ENCODE data around the gene LDB2.

Gene LDB2

DNA sequence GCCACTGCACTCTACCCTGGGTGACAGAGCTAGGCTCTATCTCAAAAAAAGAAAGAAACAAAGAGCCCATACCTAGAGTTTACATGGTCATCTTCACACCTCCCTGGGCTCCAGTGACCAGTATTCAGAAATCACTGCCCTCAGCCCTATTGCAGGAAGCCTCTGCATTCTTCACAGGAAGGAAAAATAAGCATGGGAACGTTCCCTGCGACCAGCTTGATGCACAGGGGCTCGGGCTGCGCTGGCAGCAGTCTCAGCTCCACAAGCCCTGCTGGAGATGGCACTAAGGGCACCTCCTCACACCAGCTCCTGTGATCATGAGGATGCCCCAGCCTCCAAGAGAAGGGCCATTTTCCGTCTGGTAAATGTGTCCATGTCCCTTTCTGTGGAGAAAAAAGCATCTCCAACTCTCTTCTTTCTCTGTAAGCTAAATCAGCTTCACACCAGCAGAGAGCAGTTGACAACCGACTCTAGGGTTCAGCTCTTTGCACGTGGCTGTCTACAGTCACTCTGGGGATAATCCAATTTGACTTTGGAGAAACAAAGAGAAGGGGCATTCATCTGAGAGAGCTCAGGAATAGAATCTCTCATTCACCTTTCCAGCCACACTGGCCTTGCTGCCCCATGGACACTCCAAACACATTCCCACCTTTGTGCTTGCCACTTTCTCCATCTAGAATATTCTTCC is 33.1 kb downstream of the LDB2 start:
- no peak overlapping the region for H3K27ac ChIP-seq (ENCODE audit: low read depth in 2 of 2, low read length in 2 of 2)
- no peaks in the 10 kb centered on the region for H3K36me3 ChIP-seq (ENCODE audit: control insufficient read depth in 2 of 2, insufficient read depth in 2 of 2, low read length in 2 of 2)
- H3K4me1 ChIP-seq (ENCODE audit: control insufficient read depth in 2 of 2, insufficient read depth in 2 of 2, low read length in 2 of 2) = no peaks in the 10 kb centered on the region
- no peak overlapping the region for H3K9ac ChIP-seq (ENCODE audit: low read depth in 1 of 2, low read length in 2 of 2)
- no peaks in the 10 kb centered on the region for H3K27me3 ChIP-seq (ENCODE audit: control insufficient read depth in 2 of 2, insufficient read depth in 2 of 2, low read length in 2 of 2)
- no peak overlapping the region for H3K4me3 ChIP-seq (ENCODE audit: low read length in 2 of 2)
- H3K9me3 ChIP-seq (ENCODE audit: control insufficient read depth in 2 of 2, low read length in 2 of 2) = no peaks in the 10 kb centered on the region

DNA sequence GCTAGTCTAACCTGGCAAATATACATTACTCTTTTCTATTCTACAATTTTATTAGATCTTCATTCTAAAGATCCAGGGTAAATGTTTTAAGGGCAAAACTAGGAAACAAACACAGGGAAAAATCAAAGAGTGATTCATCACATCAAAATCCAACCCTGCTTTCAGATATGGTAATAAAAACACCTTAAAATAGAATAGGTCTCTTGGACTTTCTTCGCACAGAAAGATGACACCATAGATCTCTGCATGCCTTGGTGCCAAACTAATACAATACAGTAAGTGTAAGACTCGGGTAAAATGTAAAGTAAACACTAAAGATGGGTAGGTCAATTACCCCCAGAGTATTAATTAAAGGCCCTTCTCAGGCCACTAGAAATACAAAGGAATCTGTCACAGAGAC is 34.2 kb downstream of the LDB2 start:
- Histone ChIP-seq H3K36me3 (ENCODE audit: control insufficient read depth in 2 of 2, insufficient read depth in 2 of 2, low read length in 2 of 2) (no peaks in the 10 kb centered on the region), H3K9ac (ENCODE audit: low read depth in 1 of 2, low read length in 2 of 2) (no peak overlapping the region), H3K27ac (ENCODE audit: low read depth in 2 of 2, low read length in 2 of 2) (no peak overlapping the region), H3K4me3 (ENCODE audit: low read length in 2 of 2) (no peak overlapping the region), H3K4me1 (ENCODE audit: control insufficient read depth in 2 of 2, insufficient read depth in 2 of 2, low read length in 2 of 2) (no peaks in the 10 kb centered on the region), H3K9me3 (ENCODE audit: control insufficient read depth in 2 of 2, low read length in 2 of 2) (no peaks in the 10 kb centered on the region), H3K27me3 (ENCODE audit: control insufficient read depth in 2 of 2, insufficient read depth in 2 of 2, low read length in 2 of 2) (no peaks in the 10 kb centered on the region)

- no peak overlapping the region for H3K9ac ChIP-seq (ENCODE audit: low read depth in 1 of 2, low read length in 2 of 2)
- no peak overlapping the region for H3K4me3 ChIP-seq (ENCODE audit: low read length in 2 of 2)
- no peaks in the 10 kb centered on the region for H3K9me3 ChIP-seq (ENCODE audit: control insufficient read depth in 2 of 2, low read length in 2 of 2)
- no peaks in the 10 kb centered on the region for H3K4me1 ChIP-seq (ENCODE audit: control insufficient read depth in 2 of 2, insufficient read depth in 2 of 2, low read length in 2 of 2)
- no peaks in the 10 kb centered on the region for H3K27me3 ChIP-seq (ENCODE audit: control insufficient read depth in 2 of 2, insufficient read depth in 2 of 2, low read length in 2 of 2)
- no peaks in the 10 kb centered on the region for H3K36me3 ChIP-seq (ENCODE audit: control insufficient read depth in 2 of 2, insufficient read depth in 2 of 2, low read length in 2 of 2)
- no peak overlapping the region for H3K27ac ChIP-seq (ENCODE audit: low read depth in 2 of 2, low read length in 2 of 2)
Measured at GRCh38 chr4:16862697-16863096, 35.7 kb downstream of the LDB2 start.

- H3K9ac ChIP-seq (ENCODE audit: low read depth in 1 of 2, low read length in 2 of 2) = no peak overlapping the region
- no peaks in the 10 kb centered on the region for H3K9me3 ChIP-seq (ENCODE audit: control insufficient read depth in 2 of 2, low read length in 2 of 2)
- no peaks in the 10 kb centered on the region for H3K27me3 ChIP-seq (ENCODE audit: control insufficient read depth in 2 of 2, insufficient read depth in 2 of 2, low read length in 2 of 2)
- H3K27ac ChIP-seq (ENCODE audit: low read depth in 2 of 2, low read length in 2 of 2) = no peak overlapping the region
- no peak overlapping the region for H3K4me3 ChIP-seq (ENCODE audit: low read length in 2 of 2)
- H3K36me3 ChIP-seq (ENCODE audit: control insufficient read depth in 2 of 2, insufficient read depth in 2 of 2, low read length in 2 of 2) = no peaks in the 10 kb centered on the region
- no peaks in the 10 kb centered on the region for H3K4me1 ChIP-seq (ENCODE audit: control insufficient read depth in 2 of 2, insufficient read depth in 2 of 2, low read length in 2 of 2)
Measured at GRCh38 chr4:16860516-16860915, 37.9 kb downstream of the LDB2 start.

- no peak overlapping the region for H3K27ac ChIP-seq (ENCODE audit: low read depth in 2 of 2, low read length in 2 of 2)
- H3K36me3 ChIP-seq (ENCODE audit: control insufficient read depth in 2 of 2, insufficient read depth in 2 of 2, low read length in 2 of 2) = no peaks in the 10 kb centered on the region
- no peak overlapping the region for H3K4me3 ChIP-seq (ENCODE audit: low read length in 2 of 2)
- H3K9ac ChIP-seq (ENCODE audit: low read depth in 1 of 2, low read length in 2 of 2) = no peak overlapping the region
- no peaks in the 10 kb centered on the region for H3K9me3 ChIP-seq (ENCODE audit: control insufficient read depth in 2 of 2, low read length in 2 of 2)
- H3K4me1 ChIP-seq (ENCODE audit: control insufficient read depth in 2 of 2, insufficient read depth in 2 of 2, low read length in 2 of 2) = no peaks in the 10 kb centered on the region
- no peaks in the 10 kb centered on the region for H3K27me3 ChIP-seq (ENCODE audit: control insufficient read depth in 2 of 2, insufficient read depth in 2 of 2, low read length in 2 of 2)
Measured at GRCh38 chr4:16859031-16859430, 39.4 kb downstream of the LDB2 start.

DNA sequence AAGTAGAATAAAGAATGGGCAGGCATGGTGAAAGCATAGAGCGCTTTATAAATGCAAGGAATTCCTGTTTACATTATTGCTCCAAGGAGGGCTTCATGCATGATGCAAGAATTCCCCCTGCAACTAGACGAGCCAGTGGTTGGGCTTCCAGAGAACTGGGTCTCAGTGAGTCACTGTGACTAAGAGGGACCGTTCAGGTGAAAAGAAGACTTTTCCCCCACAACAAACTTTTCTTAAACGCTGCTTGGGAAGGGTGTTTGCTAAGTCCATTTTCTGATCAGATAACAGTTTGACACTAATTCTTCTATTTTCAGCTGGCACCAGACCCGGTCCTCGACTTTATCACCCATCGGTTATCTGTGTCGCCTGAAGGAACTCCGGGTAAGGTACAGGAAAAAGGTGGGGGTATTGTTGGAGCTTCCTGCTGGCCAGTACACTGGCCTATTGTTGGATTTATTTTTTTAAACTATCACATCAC is 40.1 kb downstream of the LDB2 start:
- Histone ChIP-seq H3K4me1 (ENCODE audit: control insufficient read depth in 2 of 2, insufficient read depth in 2 of 2, low read length in 2 of 2) (no peaks in the 10 kb centered on the region), H3K4me3 (ENCODE audit: low read length in 2 of 2) (no peak overlapping the region), H3K27me3 (ENCODE audit: control insufficient read depth in 2 of 2, insufficient read depth in 2 of 2, low read length in 2 of 2) (no peaks in the 10 kb centered on the region), H3K27ac (ENCODE audit: low read depth in 2 of 2, low read length in 2 of 2) (no peak overlapping the region), H3K9ac (ENCODE audit: low read depth in 1 of 2, low read length in 2 of 2) (no peak overlapping the region), H3K36me3 (ENCODE audit: control insufficient read depth in 2 of 2, insufficient read depth in 2 of 2, low read length in 2 of 2) (no peaks in the 10 kb centered on the region), H3K9me3 (ENCODE audit: control insufficient read depth in 2 of 2, low read length in 2 of 2) (no peaks in the 10 kb centered on the region)

GRCh38 chr4:16857425-16857824 is 41.0 kb downstream of the LDB2 start:
- H3K4me3 ChIP-seq (ENCODE audit: low read length in 2 of 2) = no peak overlapping the region

GRCh38 chr4:16853640-16854039 is 44.8 kb downstream of the LDB2 start:
- no peak overlapping the region for H3K9ac ChIP-seq (ENCODE audit: low read depth in 1 of 2, low read length in 2 of 2)
- no peak overlapping the region for H3K27ac ChIP-seq (ENCODE audit: low read depth in 2 of 2, low read length in 2 of 2)
- no peaks in the 10 kb centered on the region for H3K36me3 ChIP-seq (ENCODE audit: control insufficient read depth in 2 of 2, insufficient read depth in 2 of 2, low read length in 2 of 2)
- no peaks in the 10 kb centered on the region for H3K4me1 ChIP-seq (ENCODE audit: control insufficient read depth in 2 of 2, insufficient read depth in 2 of 2, low read length in 2 of 2)
- H3K4me3 ChIP-seq (ENCODE audit: low read length in 2 of 2) = no peak overlapping the region
- no peaks in the 10 kb centered on the region for H3K27me3 ChIP-seq (ENCODE audit: control insufficient read depth in 2 of 2, insufficient read depth in 2 of 2, low read length in 2 of 2)
- no peaks in the 10 kb centered on the region for H3K9me3 ChIP-seq (ENCODE audit: control insufficient read depth in 2 of 2, low read length in 2 of 2)

More at GRCh38 chr4:16857425-16857824, 41.0 kb downstream of the LDB2 start:
- no peak overlapping the region for H3K27ac ChIP-seq (ENCODE audit: low read depth in 2 of 2, low read length in 2 of 2)
- no peaks in the 10 kb centered on the region for H3K27me3 ChIP-seq (ENCODE audit: control insufficient read depth in 2 of 2, insufficient read depth in 2 of 2, low read length in 2 of 2)
- no peak overlapping the region for H3K9ac ChIP-seq (ENCODE audit: low read depth in 1 of 2, low read length in 2 of 2)
- no peaks in the 10 kb centered on the region for H3K4me1 ChIP-seq (ENCODE audit: control insufficient read depth in 2 of 2, insufficient read depth in 2 of 2, low read length in 2 of 2)
- no peaks in the 10 kb centered on the region for H3K36me3 ChIP-seq (ENCODE audit: control insufficient read depth in 2 of 2, insufficient read depth in 2 of 2, low read length in 2 of 2)
- H3K9me3 ChIP-seq (ENCODE audit: control insufficient read depth in 2 of 2, low read length in 2 of 2) = no peaks in the 10 kb centered on the region

DNA sequence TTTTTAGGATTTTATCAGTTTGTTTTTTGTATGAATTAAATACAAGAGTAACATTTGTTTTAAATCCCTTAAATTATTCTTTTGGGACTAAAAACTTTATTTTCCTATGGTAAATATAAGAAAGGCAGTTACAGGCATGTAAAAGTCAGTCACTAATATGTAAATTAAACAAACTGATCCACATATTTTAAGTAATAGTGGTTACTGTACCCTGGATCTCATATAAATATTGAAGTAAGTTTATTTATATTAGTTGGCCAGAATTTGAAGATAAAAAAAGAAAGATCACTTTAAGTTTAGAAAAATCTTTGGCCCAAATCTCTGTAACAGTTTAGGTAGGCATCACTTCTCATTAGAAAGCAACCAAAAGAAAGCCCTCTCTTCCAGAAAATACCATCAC is 45.8 kb downstream of the LDB2 start:
- no peaks in the 10 kb centered on the region for H3K36me3 ChIP-seq (ENCODE audit: control insufficient read depth in 2 of 2, insufficient read depth in 2 of 2, low read length in 2 of 2)
- H3K4me1 ChIP-seq (ENCODE audit: control insufficient read depth in 2 of 2, insufficient read depth in 2 of 2, low read length in 2 of 2) = no peaks in the 10 kb centered on the region
- no peak overlapping the region for H3K9ac ChIP-seq (ENCODE audit: low read depth in 1 of 2, low read length in 2 of 2)
- H3K4me3 ChIP-seq (ENCODE audit: low read length in 2 of 2) = no peak overlapping the region
- H3K9me3 ChIP-seq (ENCODE audit: control insufficient read depth in 2 of 2, low read length in 2 of 2) = no peaks in the 10 kb centered on the region
- no peaks in the 10 kb centered on the region for H3K27me3 ChIP-seq (ENCODE audit: control insufficient read depth in 2 of 2, insufficient read depth in 2 of 2, low read length in 2 of 2)
- H3K27ac ChIP-seq (ENCODE audit: low read depth in 2 of 2, low read length in 2 of 2) = no peak overlapping the region

- no peaks in the 10 kb centered on the region for H3K9me3 ChIP-seq (ENCODE audit: control insufficient read depth in 2 of 2, low read length in 2 of 2)
- H3K36me3 ChIP-seq (ENCODE audit: control insufficient read depth in 2 of 2, insufficient read depth in 2 of 2, low read length in 2 of 2) = no peaks in the 10 kb centered on the region
- H3K4me3 ChIP-seq (ENCODE audit: low read length in 2 of 2) = no peak overlapping the region
- no peaks in the 10 kb centered on the region for H3K27me3 ChIP-seq (ENCODE audit: control insufficient read depth in 2 of 2, insufficient read depth in 2 of 2, low read length in 2 of 2)
- no peak overlapping the region for H3K27ac ChIP-seq (ENCODE audit: low read depth in 2 of 2, low read length in 2 of 2)
- H3K4me1 ChIP-seq (ENCODE audit: control insufficient read depth in 2 of 2, insufficient read depth in 2 of 2, low read length in 2 of 2) = no peaks in the 10 kb centered on the region
- no peak overlapping the region for H3K9ac ChIP-seq (ENCODE audit: low read depth in 1 of 2, low read length in 2 of 2)
Measured at GRCh38 chr4:16852228-16852627, 46.2 kb downstream of the LDB2 start.

Measured in mucosa of rectum (tissue), 2 donors.